NB4 (cell line): ENCODE data around the gene ACACB.
A peak's percentile ranks its signal among the peaks of the same experiment; 100 is the strongest.

Source experiments
- DNase-seq: peaks from one replicate; pipeline ENCODE4 v3.0.0; 2010; ENCODE audit warnings: low read depth
- H3K4me3 ChIP-seq: one replicate; pipeline ENCODE4 v1.5.1; 2011; ENCODE audit warnings: mild to moderate bottlenecking, low read depth, low read length, moderate library complexity
- CTCF ChIP-seq: IDR thresholded peaks from one replicate; pipeline ENCODE4 v1.5.1; 2012; ENCODE audit warnings: low read depth, low read length
- MAX ChIP-seq: IDR thresholded peaks from 2 replicates; pipeline ENCODE4 v1.6.1; 2011; ENCODE audit warnings: low read depth, low read length
- MYC ChIP-seq: IDR thresholded peaks from 2 replicates; pipeline ENCODE4 v1.6.1; 2011; ENCODE audit warnings: low read depth, low read length
- POLR2A ChIP-seq: IDR thresholded peaks from 2 replicates; pipeline ENCODE4 v1.6.1; 2011; ENCODE audit warnings: mild to moderate bottlenecking; ENCODE audit not compliant: insufficient read length; ENCODE audit errors: extremely low read depth

Gene ACACB

GRCh38 chr12:109304485-109304884 is 188.1 kb downstream of the ACACB start:
- no peak overlapping the region for H3K4me3 ChIP-seq
- TF ChIP-seq MAX (no peak), POLR2A (no peak), CTCF (no peak), MYC (no peak)
- peak; percentile 90 for DNase-seq

GRCh38 chr12:109305547-109305946 is 189.2 kb downstream of the ACACB start:
- no peak overlapping the region for H3K4me3 ChIP-seq
- no peak for DNase-seq
- TF ChIP-seq CTCF (no peak), MAX (no peak), MYC (no peak), POLR2A (no peak)

- peak; percentile 58 for DNase-seq
- TF ChIP-seq MYC (no peak), MAX (no peak), CTCF (no peak), POLR2A (no peak)
- H3K4me3 ChIP-seq, result no peak overlapping the region
These were observed 190.7 kb downstream of the ACACB start for GRCh38 chr12:109307051-109307450.

GRCh38 chr12:109308534-109309380 is 192.4 kb downstream of the ACACB start, which contains the start of gene FOXN4:
TSS of gene FOXN4 (minus strand) at chr12:109309284. CDS start at chr12:109308321, 963 bp downstream.
- H3K4me3 ChIP-seq, result peak within 1 kb of the TSS; percentile 59
- TF ChIP-seq MYC (no peak), MAX (no peak), POLR2A (no peak), CTCF (no peak)

GRCh38 chr12:109309381-109310246 is 193.2 kb downstream of the ACACB start:
- H3K4me3 ChIP-seq, result peak overlapping the region; percentile 59
- no peak for TF ChIP-seq CTCF
- TF ChIP-seq MAX, result no peak
- no peak for TF ChIP-seq MYC
- no peak for TF ChIP-seq POLR2A
- DNase-seq, result peak; percentile 78

More at GRCh38 chr12:109308534-109309380, 192.4 kb downstream of the ACACB start, which contains the start of gene FOXN4:
- peak; percentile 69 for DNase-seq
